ENCODE data around the gene HGD.

- TF ChIP-seq CTCF (IDR thresholded peaks at IDR 0.05) (no peak), EZH2 (IDR thresholded peaks at IDR 0.05; ENCODE audit: borderline replicate concordance, insufficient read depth, low read depth, low read length, poor library complexity, severe bottlenecking) (no peak)
Measured at GRCh38 chr3:120681506-120682038, 467 bp downstream of the HGD start.

All from B cell (primary cell).